Skeletal muscle satellite cell (primary cell): ENCODE data around the gene EDC4.

Source experiments
- H3K27me3 ChIP-seq: 2 replicates; pipeline ENCODE4 v1.7.0; 2013; ENCODE audit warnings: low read length; ENCODE audit not compliant: control insufficient read depth, insufficient read depth
- H3K36me3 ChIP-seq: 2 replicates; pipeline ENCODE4 v1.7.0; 2013; ENCODE audit warnings: mild to moderate bottlenecking, control low read depth, low read length; ENCODE audit not compliant: insufficient read depth
- H3K4me1 ChIP-seq: 2 replicates; pipeline ENCODE4 v1.7.0; 2013; ENCODE audit warnings: low read length; ENCODE audit not compliant: control insufficient read depth, insufficient read depth
- H3K4me2 ChIP-seq: 2 replicates; pipeline ENCODE4 v1.7.0; 2013; ENCODE audit warnings: mild to moderate bottlenecking, low read length
- H3K4me3 ChIP-seq: 2 replicates; pipeline ENCODE4 v1.7.0; 2013; ENCODE audit warnings: low read length
- H3K9ac ChIP-seq: 2 replicates; pipeline ENCODE4 v1.7.0; 2013; ENCODE audit warnings: mild to moderate bottlenecking, low read depth, low read length, moderate library complexity
- H3K9me3 ChIP-seq: replicated peaks from 2 replicates; pipeline ENCODE4 v1.7.0; 2013; ENCODE audit warnings: mild to moderate bottlenecking, control low read depth, low read length

The EDC4 gene

DNA sequence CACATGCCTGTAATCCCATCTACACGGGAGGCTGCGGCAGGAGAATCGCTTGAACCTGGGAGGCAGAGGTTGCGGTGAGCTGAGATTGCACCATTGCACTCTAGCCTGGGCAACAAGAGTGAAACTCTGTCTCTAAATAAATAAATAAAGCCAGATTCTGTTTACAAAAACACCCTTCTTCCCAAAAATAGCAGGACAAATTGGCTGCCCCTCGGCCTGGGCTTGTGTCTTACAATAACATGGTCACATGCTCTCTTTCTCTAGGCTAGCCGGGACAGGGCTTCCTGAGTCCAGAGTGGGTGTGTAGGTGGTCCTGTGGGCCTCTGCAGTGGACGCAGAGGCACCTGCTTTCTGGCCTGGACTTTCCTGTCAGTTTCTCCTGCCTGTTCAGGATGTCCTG lies 3.2 kb upstream of the EDC4 start:
- Histone ChIP-seq H3K27me3 (no peaks in the 10 kb centered on the region), H3K9me3 (no peaks in the 10 kb centered on the region), H3K4me3 (no peak overlapping the region), H3K36me3 (peaks cover 58% of the 10 kb centered on the region), H3K9ac (no peak overlapping the region), H3K4me1 (peaks cover 14% of the 10 kb centered on the region), H3K4me2 (no peak overlapping the region)

DNA sequence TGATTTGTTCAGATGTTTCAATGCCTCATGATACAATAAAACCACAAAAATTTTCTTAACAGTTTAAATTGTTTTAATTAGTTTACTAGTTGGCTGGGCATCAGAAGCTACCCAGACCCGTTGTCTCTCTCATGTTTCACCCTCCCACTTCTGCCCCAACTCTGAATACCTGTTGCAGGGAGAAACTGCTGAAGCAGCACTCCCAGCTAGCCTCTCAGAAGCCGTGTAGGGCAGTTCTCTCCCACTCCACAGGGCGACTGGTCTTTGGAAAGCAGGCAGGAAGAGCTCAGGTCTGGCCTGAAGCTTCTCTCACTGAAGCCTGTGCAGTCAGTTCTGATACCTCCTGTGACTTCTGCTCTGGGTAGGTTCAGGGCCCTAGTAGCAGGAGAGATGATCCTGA lies 1.6 kb upstream of the EDC4 start:
- Histone ChIP-seq H3K9me3 (no peaks in the 10 kb centered on the region), H3K27me3 (no peaks in the 10 kb centered on the region), H3K4me1 (peaks cover 20% of the 10 kb centered on the region), H3K4me3 (no peak overlapping the region), H3K36me3 (peaks cover 48% of the 10 kb centered on the region), H3K4me2 (no peak overlapping the region), H3K9ac (no peak overlapping the region)

DNA sequence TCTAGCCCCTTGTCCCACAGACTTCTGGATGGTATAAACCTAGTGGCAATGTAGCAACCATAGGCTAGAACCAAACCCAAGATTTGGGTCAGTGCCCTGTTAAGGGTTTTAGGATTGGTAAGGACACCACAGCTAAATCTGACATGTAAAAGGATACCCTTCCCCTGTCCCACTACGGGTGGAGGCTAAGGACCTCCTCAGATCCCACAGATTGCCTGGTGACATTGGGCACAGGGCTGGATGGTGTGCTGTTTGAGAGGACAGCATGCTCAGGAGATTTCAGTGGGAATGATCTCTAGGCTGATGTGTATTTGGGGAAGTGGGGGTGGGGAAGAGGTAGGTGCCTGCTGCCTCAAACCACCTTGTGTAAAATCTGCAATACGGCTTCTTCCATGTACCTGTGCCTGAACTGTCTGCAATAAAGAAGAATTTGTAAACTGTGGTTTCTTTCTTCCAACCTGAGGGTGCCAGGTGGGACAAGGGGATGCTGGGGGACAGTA lies 671 bp upstream of the EDC4 start:
- peaks cover 52% of the 10 kb centered on the region for H3K36me3 ChIP-seq
- H3K27me3 ChIP-seq, result no peaks in the 10 kb centered on the region
- H3K4me1 ChIP-seq, result peaks cover 20% of the 10 kb centered on the region
- H3K9me3 ChIP-seq, result no peaks in the 10 kb centered on the region
- H3K9ac ChIP-seq, result peak overlapping the region; percentile 96
- no peak overlapping the region for H3K4me3 ChIP-seq
- H3K4me2 ChIP-seq, result peak overlapping the region; percentile 89

DNA sequence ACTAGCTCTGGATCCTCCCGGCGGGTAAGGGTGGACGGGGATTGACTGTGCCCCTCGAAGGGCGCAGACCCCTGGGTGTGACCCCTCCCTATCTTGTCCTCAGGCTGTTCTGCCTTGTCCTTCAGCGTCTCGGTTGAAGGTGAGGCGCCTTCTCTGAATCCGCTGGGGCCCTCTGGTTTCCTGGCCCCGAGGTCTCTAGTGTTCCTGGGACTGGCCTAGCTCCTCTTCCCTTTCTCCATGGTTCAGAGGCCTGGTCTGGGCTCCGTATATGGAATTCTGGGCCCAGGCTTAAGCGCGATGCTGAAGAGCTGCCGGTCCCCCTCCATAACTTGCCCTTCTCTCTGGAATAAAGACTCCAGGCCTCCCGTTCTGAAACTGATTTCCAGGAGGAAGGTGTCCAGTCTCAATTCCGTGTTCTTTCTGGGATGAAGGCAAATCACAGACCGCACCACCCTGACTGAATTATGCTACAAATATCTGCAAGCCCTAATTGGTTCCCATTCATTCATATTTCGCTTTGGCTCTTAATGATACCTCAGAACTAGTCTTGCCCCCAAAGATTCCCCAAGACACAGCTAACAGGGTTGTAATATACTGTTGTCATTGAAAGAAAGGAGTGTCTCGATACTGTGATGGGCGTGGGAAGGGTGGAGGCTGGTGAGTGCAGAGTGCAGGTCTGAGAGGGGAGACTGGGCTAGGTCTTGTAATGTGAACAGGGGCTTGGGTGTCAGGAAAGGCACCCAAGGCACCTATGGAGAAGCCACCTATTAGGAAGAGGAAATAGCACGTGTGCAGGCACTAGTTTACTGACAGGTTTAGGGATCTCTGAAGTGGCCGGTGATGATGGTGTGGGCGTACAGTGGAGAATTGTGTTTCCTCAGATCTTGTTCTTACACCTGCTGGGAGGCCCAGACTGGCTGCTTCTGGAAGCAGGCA lies 851 bp downstream of the EDC4 start:
- peak overlapping the region; percentile 96 for H3K4me3 ChIP-seq
- H3K9me3 ChIP-seq, result no peaks in the 10 kb centered on the region
- H3K4me2 ChIP-seq, result peak overlapping the region; percentile 89
- peaks cover 20% of the 10 kb centered on the region for H3K4me1 ChIP-seq
- H3K36me3 ChIP-seq, result peaks cover 53% of the 10 kb centered on the region
- peak overlapping the region; percentile 96 for H3K9ac ChIP-seq
- no peaks in the 10 kb centered on the region for H3K27me3 ChIP-seq

DNA sequence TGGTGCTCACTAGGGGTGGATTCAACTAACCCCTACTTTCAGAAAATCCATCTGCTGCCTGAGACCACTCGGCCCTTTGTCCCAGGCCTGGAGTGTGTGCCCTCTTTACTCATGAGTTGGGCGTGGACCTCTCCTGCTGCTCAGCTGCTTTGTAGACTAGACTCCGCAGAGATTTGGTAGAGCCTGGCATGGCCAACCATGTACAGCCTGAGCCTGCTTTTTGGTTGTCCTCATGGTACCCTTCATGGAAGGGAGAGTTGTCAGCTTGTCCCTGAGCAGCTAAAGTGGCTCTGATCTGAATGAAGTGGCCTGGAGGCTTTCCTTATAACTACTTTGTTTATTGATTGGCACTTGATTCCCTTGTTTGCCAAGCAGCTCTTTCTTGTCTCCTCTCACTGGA lies 1.5 kb downstream of the EDC4 start:
- H3K9ac ChIP-seq, result peak overlapping the region; percentile 96
- H3K4me1 ChIP-seq, result peaks cover 20% of the 10 kb centered on the region
- no peaks in the 10 kb centered on the region for H3K27me3 ChIP-seq
- H3K4me2 ChIP-seq, result peak overlapping the region; percentile 89
- peak overlapping the region; percentile 96 for H3K4me3 ChIP-seq
- no peaks in the 10 kb centered on the region for H3K9me3 ChIP-seq
- peaks cover 54% of the 10 kb centered on the region for H3K36me3 ChIP-seq

DNA sequence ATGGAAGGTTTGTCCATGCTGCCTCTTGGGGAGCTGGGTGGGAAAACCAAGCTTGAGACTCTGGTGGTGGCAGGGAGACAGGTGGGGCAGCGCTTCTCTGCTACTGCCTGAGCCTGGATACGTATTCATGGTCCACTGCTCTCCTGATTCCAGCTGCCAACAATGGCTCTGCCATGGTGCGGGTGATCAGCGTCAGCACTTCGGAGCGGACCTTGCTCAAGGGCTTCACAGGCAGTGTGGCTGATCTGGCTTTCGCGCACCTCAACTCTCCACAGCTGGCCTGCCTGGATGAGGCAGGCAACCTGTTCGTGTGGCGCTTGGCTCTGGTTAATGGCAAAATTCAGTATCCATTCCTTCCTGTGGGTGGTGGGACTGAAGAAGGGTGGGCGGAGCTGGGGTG lies 4.2 kb downstream of the EDC4 start:
- H3K4me3 ChIP-seq, result no peak overlapping the region
- H3K4me2 ChIP-seq, result no peak overlapping the region
- no peak overlapping the region for H3K9ac ChIP-seq
- peaks cover 62% of the 10 kb centered on the region for H3K36me3 ChIP-seq
- no peaks in the 10 kb centered on the region for H3K9me3 ChIP-seq
- H3K27me3 ChIP-seq, result no peaks in the 10 kb centered on the region
- H3K4me1 ChIP-seq, result peaks cover 26% of the 10 kb centered on the region

DNA sequence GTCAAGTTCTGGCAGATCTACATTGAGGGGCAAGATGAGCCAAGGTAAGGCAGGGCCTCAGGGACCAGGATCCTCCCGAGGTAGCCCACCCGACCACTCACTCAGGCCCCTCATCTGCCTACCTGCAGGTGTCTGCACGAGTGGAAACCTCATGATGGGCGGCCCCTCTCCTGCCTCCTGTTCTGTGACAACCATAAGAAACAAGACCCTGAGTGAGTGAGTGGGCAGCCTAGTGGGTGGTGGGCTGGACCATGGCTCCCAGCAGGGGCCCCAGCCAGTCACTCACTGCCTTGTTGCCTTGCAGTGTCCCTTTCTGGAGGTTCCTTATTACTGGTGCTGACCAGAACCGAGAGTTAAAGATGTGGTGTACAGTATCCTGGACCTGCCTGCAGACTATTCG lies 5.4 kb downstream of the EDC4 start:
- Histone ChIP-seq H3K27me3 (no peaks in the 10 kb centered on the region), H3K4me2 (no peak overlapping the region), H3K9me3 (no peaks in the 10 kb centered on the region), H3K9ac (no peak overlapping the region), H3K36me3 (peaks cover 73% of the 10 kb centered on the region), H3K4me1 (peaks cover 27% of the 10 kb centered on the region), H3K4me3 (no peak overlapping the region)

DNA sequence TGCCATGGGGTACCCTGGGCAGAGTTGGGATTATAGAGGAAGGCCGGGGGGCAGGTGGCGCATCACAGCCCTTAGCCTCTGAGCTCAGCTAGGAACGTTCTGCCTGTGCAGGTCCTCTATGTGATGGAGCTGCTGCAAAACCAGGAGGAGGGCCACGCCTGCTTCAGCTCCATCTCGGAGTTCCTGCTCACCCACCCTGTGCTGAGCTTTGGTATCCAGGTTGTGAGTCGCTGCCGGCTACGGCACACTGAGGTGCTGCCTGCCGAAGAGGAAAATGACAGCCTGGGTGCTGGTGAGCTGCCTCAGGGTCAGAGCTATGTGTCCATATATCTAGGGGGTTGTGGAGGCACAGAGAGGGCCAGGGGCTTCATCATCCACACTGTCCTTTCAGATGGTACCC lies 6.0 kb downstream of the EDC4 start:
- Histone ChIP-seq H3K9ac (no peak overlapping the region), H3K4me2 (no peak overlapping the region), H3K4me3 (no peak overlapping the region), H3K9me3 (no peaks in the 10 kb centered on the region), H3K27me3 (no peaks in the 10 kb centered on the region), H3K4me1 (peaks cover 24% of the 10 kb centered on the region), H3K36me3 (peaks cover 80% of the 10 kb centered on the region)

DNA sequence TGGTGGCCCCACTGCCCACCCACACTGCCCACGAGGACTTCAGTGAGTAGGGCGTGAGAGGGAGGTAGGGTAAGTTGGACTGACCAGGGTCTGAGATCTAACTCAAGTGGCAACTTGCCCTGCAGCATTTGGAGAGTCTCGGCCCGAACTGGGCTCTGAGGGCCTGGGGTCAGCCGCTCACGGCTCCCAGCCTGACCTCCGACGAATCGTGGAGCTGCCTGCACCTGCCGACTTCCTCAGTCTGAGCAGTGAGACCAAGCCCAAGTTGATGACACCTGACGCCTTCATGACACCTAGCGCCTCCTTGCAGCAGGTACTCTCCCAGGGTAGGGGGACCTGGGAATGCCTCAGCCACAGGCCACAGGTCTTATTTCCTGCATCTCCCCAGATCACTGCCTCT lies 6.6 kb downstream of the EDC4 start:
- Histone ChIP-seq H3K9ac (no peak overlapping the region), H3K4me3 (no peak overlapping the region), H3K9me3 (no peaks in the 10 kb centered on the region), H3K4me2 (no peak overlapping the region), H3K36me3 (peaks cover 85% of the 10 kb centered on the region), H3K4me1 (peaks cover 20% of the 10 kb centered on the region), H3K27me3 (no peaks in the 10 kb centered on the region)

DNA sequence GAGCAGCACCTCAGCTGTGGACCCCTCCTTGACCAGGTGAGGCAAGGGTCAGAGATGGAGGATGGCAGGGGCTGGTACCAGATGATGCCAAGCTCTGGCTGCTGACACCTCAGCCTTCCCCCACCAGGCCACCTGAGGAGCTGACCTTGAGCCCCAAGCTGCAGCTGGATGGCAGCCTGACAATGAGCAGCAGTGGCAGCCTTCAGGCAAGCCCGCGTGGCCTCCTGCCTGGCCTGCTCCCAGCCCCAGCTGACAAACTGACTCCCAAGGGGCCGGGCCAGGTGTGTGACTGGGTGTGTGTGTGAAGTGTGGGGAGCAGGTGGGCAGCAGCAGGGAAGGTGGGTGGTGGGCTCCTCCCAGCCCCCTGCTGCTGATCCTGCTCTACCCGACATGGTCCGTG lies 7.1 kb downstream of the EDC4 start:
- peaks cover 20% of the 10 kb centered on the region for H3K4me1 ChIP-seq
- H3K36me3 ChIP-seq, result peaks cover 89% of the 10 kb centered on the region
- H3K27me3 ChIP-seq, result no peaks in the 10 kb centered on the region
- no peak overlapping the region for H3K4me2 ChIP-seq
- no peak overlapping the region for H3K9ac ChIP-seq
- no peaks in the 10 kb centered on the region for H3K9me3 ChIP-seq
- no peak overlapping the region for H3K4me3 ChIP-seq

DNA sequence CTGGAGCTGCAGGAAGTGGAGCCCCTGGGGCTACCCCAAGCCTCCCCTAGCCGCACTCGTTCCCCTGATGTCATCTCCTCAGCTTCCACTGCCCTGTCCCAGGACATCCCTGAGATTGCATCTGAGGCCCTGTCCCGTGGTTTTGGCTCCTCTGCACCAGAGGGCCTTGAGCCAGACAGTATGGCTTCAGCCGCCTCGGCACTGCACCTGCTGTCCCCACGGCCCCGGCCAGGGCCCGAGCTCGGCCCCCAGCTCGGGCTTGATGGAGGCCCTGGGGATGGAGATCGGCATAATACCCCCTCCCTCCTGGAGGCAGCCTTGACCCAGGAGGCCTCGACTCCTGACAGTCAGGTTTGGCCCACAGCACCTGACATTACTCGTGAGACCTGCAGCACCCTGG lies 7.7 kb downstream of the EDC4 start:
- no peak overlapping the region for H3K4me2 ChIP-seq
- H3K36me3 ChIP-seq, result peaks cover 93% of the 10 kb centered on the region
- H3K9me3 ChIP-seq, result no peaks in the 10 kb centered on the region
- no peak overlapping the region for H3K4me3 ChIP-seq
- peaks cover 18% of the 10 kb centered on the region for H3K4me1 ChIP-seq
- H3K9ac ChIP-seq, result no peak overlapping the region
- no peaks in the 10 kb centered on the region for H3K27me3 ChIP-seq
